Endothelial cell of umbilical vein (primary cell): ENCODE results near the gene EBI3.
"Not testable (repeated sequence)": the region's sequence is repeated elsewhere in the genome, so short reads cannot be mapped to it uniquely, and the experiment has no call there.

Source experiments
- EZH2 ChIP-seq: IDR thresholded peaks from 2 replicates; pipeline ENCODE4 v1.6.1; 2012; ENCODE audit warnings: borderline replicate concordance, low read depth, mild to moderate bottlenecking, moderate library complexity, low read length, inconsistent platforms; ENCODE audit not compliant: severe bottlenecking
- GATA2 ChIP-seq: IDR thresholded peaks from 2 replicates; pipeline ENCODE4 v1.7.0; 2011; ENCODE audit warnings: low read depth, mild to moderate bottlenecking, moderate library complexity, mixed read lengths, low read length; ENCODE audit not compliant: insufficient read length, insufficient read depth
- POLR2AphosphoS5 ChIP-seq: IDR thresholded peaks from 2 replicates; pipeline ENCODE4 v1.6.1; 2012; ENCODE audit warnings: low read depth, mild to moderate bottlenecking, control low read depth, low read length, moderate library complexity; ENCODE audit not compliant: insufficient read depth
- TF ChIP-seq, protein P1 (sequence below), 2 donors: IDR thresholded peaks; 1 replicate in 1 of 2; 2 replicates in 1 of 2; pipeline ENCODE4 v1.5.1; 2011; ENCODE audit warnings: low read length in 2 of 2, mild to moderate bottlenecking in 2 of 2, moderate library complexity in 2 of 2, control low read depth in 1 of 2, inconsistent platforms in 1 of 2, low read depth in 1 of 2; ENCODE audit not compliant: insufficient read depth in 1 of 2; ENCODE audit errors: extremely low read depth in 1 of 2

DNA sequence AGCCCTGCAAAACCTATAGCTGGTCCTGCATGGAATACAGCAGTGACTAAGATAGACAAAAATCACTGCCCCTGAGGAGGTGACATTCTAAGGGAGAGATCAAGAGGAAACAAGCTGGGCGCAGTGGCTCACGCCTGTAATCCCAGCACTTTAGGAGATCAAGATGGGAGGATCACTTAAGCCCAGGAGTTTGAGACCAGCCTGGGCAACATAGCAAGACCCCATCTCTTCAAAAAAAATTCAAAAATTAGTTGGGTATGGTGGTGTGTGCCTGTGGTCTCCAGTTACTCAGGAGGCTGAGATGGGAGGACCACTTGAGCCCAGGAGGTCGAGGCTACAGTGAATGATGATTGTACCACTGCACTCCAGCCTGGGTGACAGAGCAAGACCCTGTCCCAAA is 36.8 kb upstream of the EBI3 start:
- TF ChIP-seq, protein P1, sequence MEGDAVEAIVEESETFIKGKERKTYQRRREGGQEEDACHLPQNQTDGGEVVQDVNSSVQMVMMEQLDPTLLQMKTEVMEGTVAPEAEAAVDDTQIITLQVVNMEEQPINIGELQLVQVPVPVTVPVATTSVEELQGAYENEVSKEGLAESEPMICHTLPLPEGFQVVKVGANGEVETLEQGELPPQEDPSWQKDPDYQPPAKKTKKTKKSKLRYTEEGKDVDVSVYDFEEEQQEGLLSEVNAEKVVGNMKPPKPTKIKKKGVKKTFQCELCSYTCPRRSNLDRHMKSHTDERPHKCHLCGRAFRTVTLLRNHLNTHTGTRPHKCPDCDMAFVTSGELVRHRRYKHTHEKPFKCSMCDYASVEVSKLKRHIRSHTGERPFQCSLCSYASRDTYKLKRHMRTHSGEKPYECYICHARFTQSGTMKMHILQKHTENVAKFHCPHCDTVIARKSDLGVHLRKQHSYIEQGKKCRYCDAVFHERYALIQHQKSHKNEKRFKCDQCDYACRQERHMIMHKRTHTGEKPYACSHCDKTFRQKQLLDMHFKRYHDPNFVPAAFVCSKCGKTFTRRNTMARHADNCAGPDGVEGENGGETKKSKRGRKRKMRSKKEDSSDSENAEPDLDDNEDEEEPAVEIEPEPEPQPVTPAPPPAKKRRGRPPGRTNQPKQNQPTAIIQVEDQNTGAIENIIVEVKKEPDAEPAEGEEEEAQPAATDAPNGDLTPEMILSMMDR (IDR thresholded peaks at IDR 0.05; ENCODE audit: extremely low read depth in 1 of 2, insufficient read depth in 1 of 2, low read depth in 1 of 2, low read length in 2 of 2), result not testable (repeated sequence)
- TF ChIP-seq POLR2AphosphoS5, GATA2, EZH2: not testable (repeated sequence)
